ENCODE data around the gene MLPH.
"Not testable (repeated sequence)": the region's sequence is repeated elsewhere in the genome, so short reads cannot be mapped to it uniquely, and the experiment has no call there.

The MLPH gene

GRCh38 chr2:237592425-237592980, 105.5 kb downstream of the MLPH start:
- DNase-seq: no peak

GRCh38 chr2:237593036-237593435, 106.0 kb downstream of the MLPH start:
- DNase-seq: no peak

GRCh38 chr2:237593596-237594320, 106.7 kb downstream of the MLPH start:
- no peak for DNase-seq

- DNase-seq: no peak
Observed at GRCh38 chr2:237594514-237594871, 107.4 kb downstream of the MLPH start.

GRCh38 chr2:237595829-237596519, 108.9 kb downstream of the MLPH start:
- not testable (repeated sequence) for DNase-seq

- no peak for DNase-seq
Observed at GRCh38 chr2:237596520-237597195, 109.6 kb downstream of the MLPH start.

GRCh38 chr2:237597196-237598145, 110.4 kb downstream of the MLPH start:
- DNase-seq: peak; percentile 40

- no peak for DNase-seq
Observed at GRCh38 chr2:237598468-237599208, 111.6 kb downstream of the MLPH start.

GRCh38 chr2:237599465-237600110, 112.5 kb downstream of the MLPH start:
- DNase-seq: no peak

GRCh38 chr2:237600205-237600846, 113.3 kb downstream of the MLPH start:
- no peak for DNase-seq

- no peak for DNase-seq
Observed at GRCh38 chr2:237601453-237602116, 114.5 kb downstream of the MLPH start.

- no peak for DNase-seq
Observed at GRCh38 chr2:237602409-237602808, 115.4 kb downstream of the MLPH start.

- DNase-seq: no peak
Observed at GRCh38 chr2:237603049-237603717, 116.1 kb downstream of the MLPH start.

GRCh38 chr2:237603718-237604362, 116.8 kb downstream of the MLPH start:
- DNase-seq: no peak

GRCh38 chr2:237604391-237604790, 117.3 kb downstream of the MLPH start:
- no peak for DNase-seq

Data from DMS53 (cell line).